MCF 10A (cell line): Measurements from ENCODE around the gene EDAR. TPM values are rescaled to one million over a fixed set of nuclear protein-coding genes. Genes with fewer than 3 reads are reported as not detected.

Source experiments
- BruUV-seq: library from RNA; stranded (reverse); fragments of 400-500 nt; replicated peaks from 2 replicates; lab custom pipeline; 2021; lab: Mats Ljungman, UMichigan
- CTCF ChIA-PET: fragments of 300-600 bp; sonication (Branson Sonifier 250); formaldehyde crosslinking; extraction: SDS; loops from one replicate; lab custom pipeline; 2021; ENCODE audit warnings: antibody characterized with exemption, inconsistent platforms; lab: Yijun Ruan, JAX
- POLR2A ChIA-PET: fragments of 300-600, 350-650 bp; sonication (Branson Sonifier 250); formaldehyde crosslinking; extraction: SDS; loops from one replicate; lab custom pipeline; 2020; ENCODE audit warnings: antibody characterized with exemption, inconsistent platforms; lab: Yijun Ruan, JAX
- DNase-seq: peaks from one replicate; pipeline ENCODE4 v3.0.0-alpha.2; 2018; ENCODE audit not compliant: unreplicated experiment
- H3K27ac Mint-ChIP-seq: one replicate; pipeline ENCODE4 v1.8.0; 2022; ENCODE audit warnings: mild to moderate bottlenecking, low read depth, mixed read lengths; ENCODE audit not compliant: unreplicated experiment
- H3K27me3 Mint-ChIP-seq: one replicate; pipeline ENCODE4 v1.8.0; 2022; ENCODE audit warnings: mixed read lengths; ENCODE audit not compliant: insufficient read depth, unreplicated experiment
- H3K36me3 Mint-ChIP-seq: one replicate; pipeline ENCODE4 v1.8.0; 2022; ENCODE audit warnings: mild to moderate bottlenecking, moderate library complexity, mixed read lengths; ENCODE audit not compliant: insufficient read depth, unreplicated experiment
- H3K4me1 Mint-ChIP-seq: one replicate; pipeline ENCODE4 v1.8.0; 2022; ENCODE audit warnings: mixed read lengths; ENCODE audit not compliant: insufficient read depth, unreplicated experiment
- H3K4me3 Mint-ChIP-seq: one replicate; pipeline ENCODE4 v1.8.0; 2022; ENCODE audit warnings: mild to moderate bottlenecking, moderate library complexity, mixed read lengths; ENCODE audit not compliant: unreplicated experiment
- H3K9me3 Mint-ChIP-seq: one replicate; pipeline ENCODE4 v1.8.0; 2022; ENCODE audit warnings: mixed read lengths; ENCODE audit not compliant: unreplicated experiment
- intact Hi-C: fragments of 100-400 bp; cut with micrococcal nuclease; formaldehyde crosslinking; loops from 2 replicates; pipeline ENCODE4 v1.14.1; 2022
- total RNA-seq: library from RNA; stranded (reverse); gene quantifications from 2 replicates; pipeline ENCODE4 v1.2.3, GENCODE V29; 2022
- TF ChIP-seq, protein P1 (sequence below): fragments of 200-600 bp; IDR thresholded peaks from one replicate; pipeline ENCODE4 v1.8.0; 2022; ENCODE audit warnings: antibody characterized with exemption, mild to moderate bottlenecking; ENCODE audit not compliant: unreplicated experiment

Gene EDAR
- total RNA-seq, 1 experiment from 2014 or later: 0.14 TPM

DNA sequence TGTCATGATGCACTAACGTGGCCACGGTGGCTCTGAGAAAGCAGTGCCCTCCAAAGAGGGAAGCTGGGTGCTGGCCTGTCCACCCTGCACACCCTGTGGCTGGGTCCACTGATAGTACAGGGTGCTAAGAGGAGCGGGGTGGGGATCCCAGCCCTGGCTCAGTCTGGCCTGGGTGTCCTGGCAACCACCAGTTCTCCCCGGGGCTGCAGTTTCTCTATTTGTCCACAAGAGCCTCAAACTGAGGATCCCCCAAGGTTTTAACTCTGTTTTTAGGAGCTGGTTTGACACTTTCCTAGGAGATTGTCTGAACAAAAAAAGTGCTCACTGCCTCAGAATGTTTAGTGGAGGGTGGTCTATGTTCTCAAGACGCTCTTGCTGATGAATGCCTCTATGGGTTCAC is 29.0 kb downstream of the EDAR start:
- peak; percentile 16 for DNase-seq
- BruUV-seq: no TSS peak
- TF ChIP-seq, protein P1, sequence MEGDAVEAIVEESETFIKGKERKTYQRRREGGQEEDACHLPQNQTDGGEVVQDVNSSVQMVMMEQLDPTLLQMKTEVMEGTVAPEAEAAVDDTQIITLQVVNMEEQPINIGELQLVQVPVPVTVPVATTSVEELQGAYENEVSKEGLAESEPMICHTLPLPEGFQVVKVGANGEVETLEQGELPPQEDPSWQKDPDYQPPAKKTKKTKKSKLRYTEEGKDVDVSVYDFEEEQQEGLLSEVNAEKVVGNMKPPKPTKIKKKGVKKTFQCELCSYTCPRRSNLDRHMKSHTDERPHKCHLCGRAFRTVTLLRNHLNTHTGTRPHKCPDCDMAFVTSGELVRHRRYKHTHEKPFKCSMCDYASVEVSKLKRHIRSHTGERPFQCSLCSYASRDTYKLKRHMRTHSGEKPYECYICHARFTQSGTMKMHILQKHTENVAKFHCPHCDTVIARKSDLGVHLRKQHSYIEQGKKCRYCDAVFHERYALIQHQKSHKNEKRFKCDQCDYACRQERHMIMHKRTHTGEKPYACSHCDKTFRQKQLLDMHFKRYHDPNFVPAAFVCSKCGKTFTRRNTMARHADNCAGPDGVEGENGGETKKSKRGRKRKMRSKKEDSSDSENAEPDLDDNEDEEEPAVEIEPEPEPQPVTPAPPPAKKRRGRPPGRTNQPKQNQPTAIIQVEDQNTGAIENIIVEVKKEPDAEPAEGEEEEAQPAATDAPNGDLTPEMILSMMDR: no peak
- Mint-ChIP-seq H3K4me3 (no peak overlapping the region), H3K27me3 (no peaks in the 10 kb centered on the region), H3K36me3 (no peaks in the 10 kb centered on the region), H3K9me3 (no peaks in the 10 kb centered on the region), H3K27ac (no peak overlapping the region), H3K4me1 (peaks cover 5% of the 10 kb centered on the region)
- CTCF ChIA-PET: interaction anchor here (0.6 to 1.5 kb wide), 4 partner anchors 9 to 134 kb away, joined by 3 to 5 read pairs (median 3); no protein-coding TSS in a partner anchor
- intact Hi-C loops: no loop called here
- POLR2A ChIA-PET: interaction anchor here (0.7 to 1.1 kb wide), 3 partner anchors 9 to 12 kb away, joined by 3 to 4 read pairs (median 3); no protein-coding TSS in a partner anchor

DNA sequence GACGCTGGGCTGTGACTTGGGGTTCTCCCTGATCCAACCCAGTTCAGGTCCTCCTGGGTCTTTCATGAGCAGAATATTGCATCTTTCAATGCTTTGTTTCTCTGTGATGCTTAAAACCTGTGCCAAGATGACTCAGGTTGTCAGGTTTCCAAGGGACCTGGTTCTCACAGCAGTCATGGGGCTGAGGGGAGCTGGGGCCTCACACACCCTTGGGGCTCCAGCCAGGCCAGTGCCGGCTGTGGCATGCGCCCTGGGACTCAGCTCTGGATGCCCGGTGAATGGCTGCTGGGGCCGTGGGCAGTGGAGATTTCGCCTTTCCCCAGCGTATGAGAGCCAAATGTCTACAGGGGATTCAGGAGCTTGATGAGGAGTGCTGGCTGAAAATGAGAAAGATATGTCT is 29.6 kb downstream of the EDAR start:
- TF ChIP-seq, protein P1: no peak
- intact Hi-C loops: no loop called here
- POLR2A ChIA-PET: interaction anchor here (0.7 to 2.1 kb wide), 4 partner anchors 9 to 13 kb away, joined by 3 to 6 read pairs (median 4); no protein-coding TSS in a partner anchor
- Mint-ChIP-seq H3K27ac (no peak overlapping the region), H3K4me1 (peaks cover 5% of the 10 kb centered on the region), H3K4me3 (no peak overlapping the region), H3K36me3 (no peaks in the 10 kb centered on the region), H3K27me3 (no peaks in the 10 kb centered on the region), H3K9me3 (no peaks in the 10 kb centered on the region)
- CTCF ChIA-PET: interaction anchor here (0.7 to 2.0 kb wide), 4 partner anchors 9 to 31 kb away, joined by 3 to 5 read pairs (median 4); no protein-coding TSS in a partner anchor
- peak; percentile 62 for DNase-seq
- BruUV-seq: no TSS peak

GRCh38 chr2:108958632-108959341 is 30.2 kb downstream of the EDAR start:
- H3K27me3 Mint-ChIP-seq: no peaks in the 10 kb centered on the region
- no peak for DNase-seq
- intact Hi-C loops: no loop called here
- no TSS peak for BruUV-seq
- no peak overlapping the region for H3K27ac Mint-ChIP-seq
- H3K36me3 Mint-ChIP-seq: no peaks in the 10 kb centered on the region
- peaks cover 5% of the 10 kb centered on the region for H3K4me1 Mint-ChIP-seq
- TF ChIP-seq, protein P1: no peak
- CTCF ChIA-PET: interaction anchor here (0.7 to 2.0 kb wide), 5 partner anchors 10 to 31 kb away, joined by 3 to 6 read pairs (median 4); no protein-coding TSS in a partner anchor
- POLR2A ChIA-PET: interaction anchor here (1.1 to 2.1 kb wide), 3 partner anchors 9 to 14 kb away, joined by 4 to 6 read pairs (median 4); no protein-coding TSS in a partner anchor
- H3K9me3 Mint-ChIP-seq: no peaks in the 10 kb centered on the region
- H3K4me3 Mint-ChIP-seq: no peak overlapping the region

DNA sequence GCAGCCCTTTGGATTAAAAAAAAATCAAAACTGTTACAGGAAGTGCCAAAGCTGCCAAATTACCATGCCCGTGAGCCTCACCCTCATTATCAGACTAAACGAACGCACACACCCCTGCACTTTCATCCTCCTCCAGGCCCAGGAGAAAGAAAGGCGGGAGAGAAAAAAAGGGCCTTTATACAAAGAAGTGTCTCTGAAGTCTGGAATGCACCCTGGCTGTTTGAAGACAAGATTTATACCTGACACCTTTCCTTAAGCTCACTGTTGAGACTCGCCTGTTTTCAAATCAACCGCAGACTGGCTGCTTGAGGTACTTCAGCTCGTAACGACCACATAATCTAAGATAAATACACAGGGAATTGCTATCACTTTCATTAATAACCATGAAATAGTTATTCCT is 31.0 kb downstream of the EDAR start:
- Mint-ChIP-seq H3K36me3 (no peaks in the 10 kb centered on the region), H3K27ac (no peak overlapping the region), H3K9me3 (no peaks in the 10 kb centered on the region), H3K27me3 (no peaks in the 10 kb centered on the region), H3K4me3 (no peak overlapping the region), H3K4me1 (peaks cover 5% of the 10 kb centered on the region)
- BruUV-seq: no TSS peak
- ChIA-PET CTCF (interaction anchor here (0.7 to 2.0 kb wide), 3 partner anchors 8 to 31 kb away, joined by 3 to 6 read pairs (median 4); no protein-coding TSS in a partner anchor), POLR2A (interaction anchor here (1.6 to 2.1 kb wide), 2 partner anchors 10 to 14 kb away, joined by 4 to 6 read pairs; no protein-coding TSS in a partner anchor)
- intact Hi-C loops: no loop called here
- TF ChIP-seq, protein P1: no peak
- no peak for DNase-seq
